GM18519 (cell line): ENCODE results near the gene PICALM.
A peak's percentile ranks its signal among the peaks of the same experiment; 100 is the strongest.

Experiments
- ATAC-seq: cut with Tn5 transposase; IDR thresholded peaks from one replicate; pipeline ENCODE4 v1.9.1; 2021; ENCODE audit warnings: mild to moderate bottlenecking, moderate library complexity; ENCODE audit not compliant: unreplicated experiment, low FRiP score

Gene PICALM

GRCh38 chr11:86081455-86081854 is 12.6 kb upstream of the PICALM start:
- ATAC-seq, result no peak

GRCh38 chr11:86079421-86079820 is 10.5 kb upstream of the PICALM start:
- ATAC-seq, result no peak

DNA sequence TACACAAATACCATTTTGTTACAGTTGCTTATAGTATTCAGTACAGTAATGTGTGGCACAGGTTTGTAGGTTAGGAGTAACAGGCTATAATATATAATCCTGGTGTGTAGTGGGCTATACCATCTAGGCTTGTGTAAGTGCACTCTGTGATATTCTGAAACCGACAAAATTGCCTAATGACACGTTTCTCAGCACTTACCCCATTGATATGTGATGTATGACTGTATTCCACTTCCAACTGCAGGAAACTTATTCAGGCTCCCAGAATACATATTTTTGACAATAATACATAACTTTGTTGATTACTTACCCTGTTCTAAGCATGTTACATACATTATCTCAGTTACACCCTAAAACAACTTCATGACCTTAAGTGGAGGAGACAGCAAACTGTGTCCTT is 5.1 kb upstream of the PICALM start:
- no peak for ATAC-seq

GRCh38 chr11:86072211-86072610 is 3.3 kb upstream of the PICALM start:
- no peak for ATAC-seq

GRCh38 chr11:86070142-86071056 is 1.5 kb upstream of the PICALM start:
- no peak for ATAC-seq

DNA sequence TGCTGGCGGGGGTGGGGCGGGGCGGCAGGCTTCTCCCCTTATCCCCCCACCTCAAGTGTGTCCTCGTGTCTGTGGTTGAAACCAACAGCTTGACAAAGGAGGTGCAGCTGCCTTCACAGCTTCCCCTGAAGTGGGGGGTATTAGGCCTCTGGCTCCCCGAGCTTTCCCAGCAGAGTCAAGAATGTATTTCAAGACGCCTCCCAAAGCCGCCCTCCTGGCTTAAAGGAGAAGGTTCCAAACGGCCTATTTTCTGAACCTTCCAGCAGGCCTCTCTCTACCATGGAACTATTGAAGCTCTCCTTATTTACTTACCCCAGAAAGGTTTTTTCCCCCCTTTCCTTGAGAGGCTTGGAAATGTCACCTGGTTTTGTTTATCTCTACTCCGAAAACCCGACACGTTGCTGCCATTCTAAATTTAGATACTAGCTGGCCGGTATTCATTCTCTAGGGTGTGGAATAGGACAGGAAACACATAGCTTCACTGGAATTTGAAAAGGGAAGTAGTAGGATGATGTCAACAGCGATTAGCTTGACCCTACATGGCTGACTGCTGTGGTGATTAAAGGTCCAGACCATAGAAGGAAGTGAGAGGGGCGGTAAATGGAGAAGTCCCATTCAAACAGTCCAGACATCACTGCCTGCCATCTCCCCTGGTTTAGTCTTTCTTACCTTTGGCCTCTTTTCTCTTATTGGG is 671 bp upstream of the PICALM start:
- peak; percentile 21 for ATAC-seq

GRCh38 chr11:86068138-86068871 is 579 bp downstream of the PICALM start:
- ATAC-seq, result no peak

GRCh38 chr11:86067851-86068137 is 1.1 kb downstream of the PICALM start:
- ATAC-seq, result no peak

GRCh38 chr11:86067009-86067850 is 1.7 kb downstream of the PICALM start:
- ATAC-seq, result no peak

DNA sequence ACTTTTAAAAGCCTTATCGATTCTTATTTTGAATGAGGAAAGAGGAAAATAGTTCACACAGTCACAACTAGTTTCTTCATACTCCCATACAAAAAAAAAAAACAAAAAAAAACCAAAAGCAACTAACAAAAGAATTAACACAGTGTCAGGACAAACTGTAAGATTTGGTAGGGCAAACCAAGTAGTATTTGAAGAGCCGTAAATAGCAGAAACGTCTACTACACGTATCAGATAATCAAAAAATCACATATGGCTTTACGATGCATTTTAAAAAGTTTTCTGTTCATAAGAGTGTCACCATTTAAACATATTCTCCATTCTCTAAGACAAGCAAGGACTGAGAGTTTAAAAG is 2.3 kb downstream of the PICALM start:
- no peak for ATAC-seq

GRCh38 chr11:86066033-86066432 is 2.9 kb downstream of the PICALM start:
- no peak for ATAC-seq

DNA sequence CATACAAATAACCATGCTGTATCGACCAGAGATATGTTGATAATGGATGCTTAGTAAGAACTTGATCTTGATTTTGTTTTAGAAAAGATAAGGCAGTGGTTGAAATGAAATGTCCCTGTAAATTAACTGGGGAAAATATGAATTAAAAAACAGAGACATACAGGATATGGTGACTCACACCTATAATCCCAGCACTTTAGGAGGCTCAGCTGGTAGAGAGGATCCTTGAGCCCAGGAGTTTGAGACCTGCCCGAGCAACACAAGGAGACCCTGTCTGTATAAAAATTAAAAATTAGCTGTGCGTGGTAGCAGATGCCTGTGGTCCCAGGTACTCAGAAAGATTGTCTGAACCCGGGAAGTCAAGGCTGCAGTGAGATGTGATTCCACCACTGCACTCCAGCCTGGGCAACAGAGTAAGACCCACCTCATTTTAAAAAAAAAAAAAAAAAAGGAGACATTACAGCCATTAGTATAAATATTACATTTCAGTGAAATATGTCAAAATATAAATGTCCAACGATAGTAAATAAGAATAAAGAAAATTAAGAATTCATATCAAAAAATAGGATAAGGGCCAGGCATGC is 4.6 kb downstream of the PICALM start:
- ATAC-seq, result no peak

DNA sequence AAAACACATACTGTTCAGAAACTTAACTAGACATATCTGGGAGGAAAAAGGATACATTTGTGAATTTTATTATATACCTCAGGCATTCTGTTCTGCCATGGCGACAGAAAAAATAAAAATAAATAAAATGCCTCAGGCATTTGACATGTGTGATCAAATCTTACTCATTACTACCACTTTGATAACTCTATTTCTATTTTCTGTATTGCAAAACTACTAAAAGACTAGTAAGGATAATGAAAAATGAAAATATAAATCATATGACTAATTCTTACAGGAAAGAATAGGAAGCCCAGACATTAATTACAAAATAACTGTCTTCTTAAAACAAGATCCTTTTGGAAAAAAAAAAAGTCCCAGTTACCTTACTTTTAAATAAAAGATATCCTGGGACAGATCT is 5.3 kb downstream of the PICALM start:
- ATAC-seq, result no peak

DNA sequence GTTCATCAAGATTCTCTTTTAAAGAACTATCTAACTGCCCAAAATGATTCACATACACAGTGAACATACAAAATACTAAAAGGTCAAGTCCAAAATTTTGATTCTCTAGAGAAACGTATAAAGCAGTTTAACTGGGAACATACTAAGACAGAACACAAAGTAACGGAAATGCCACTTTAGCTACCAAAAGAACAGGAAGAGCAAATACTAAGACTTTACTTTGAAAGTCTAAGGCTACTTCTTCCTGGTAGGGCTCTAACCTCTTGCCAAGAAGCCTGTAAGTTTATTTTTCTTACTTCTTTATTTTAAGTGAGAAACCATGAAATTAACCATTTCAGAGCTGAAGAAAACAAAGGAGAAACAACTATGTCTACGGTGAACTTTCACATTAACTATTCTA is 6.2 kb downstream of the PICALM start:
- no peak for ATAC-seq

GRCh38 chr11:86061483-86062205 is 7.2 kb downstream of the PICALM start:
- no peak for ATAC-seq

GRCh38 chr11:86060544-86060943 is 8.3 kb downstream of the PICALM start:
- ATAC-seq, result no peak

GRCh38 chr11:86058360-86058759 is 10.5 kb downstream of the PICALM start:
- no peak for ATAC-seq

DNA sequence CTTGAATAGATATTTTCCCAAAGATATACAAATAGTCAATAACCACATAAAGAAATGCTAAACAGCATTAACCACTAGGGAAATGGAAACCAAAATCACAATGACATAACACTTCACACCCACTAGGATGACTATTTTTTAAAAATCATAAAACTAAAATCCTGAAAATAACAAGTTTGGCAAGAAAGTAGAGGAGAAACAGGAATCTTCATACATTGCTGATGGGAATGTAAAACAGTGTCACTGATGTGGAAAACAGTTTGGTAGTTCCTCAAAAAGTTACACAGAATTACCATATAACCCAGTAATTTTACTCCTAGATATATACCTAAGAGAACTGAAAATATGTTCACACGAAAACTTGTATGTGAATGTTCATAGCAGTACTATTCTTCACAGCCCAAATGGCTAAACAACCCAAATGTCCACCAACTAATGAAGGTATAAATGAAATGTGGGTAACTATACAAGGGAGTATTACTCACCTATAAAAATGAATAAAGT is 12.5 kb downstream of the PICALM start:
- no peak for ATAC-seq
